Measurements from ENCODE around the gene IQCB1. TPM values are rescaled to one million over a fixed set of nuclear protein-coding genes. Genes with fewer than 3 reads are reported as not detected.
A peak's percentile ranks its signal among the peaks of the same experiment; 100 is the strongest.

The IQCB1 gene
- total RNA-seq, 2 donors from 2014 or later, result 33.1 to 56.7 TPM

GRCh38 chr3:121836064-121836463 is 1.2 kb upstream of the IQCB1 start:
- Mint-ChIP-seq H3K4me3 (peak overlapping the region; percentile 88), H3K4me1 (ENCODE audit: low read depth in 2 of 2) (peaks cover 31 to 40% of the 10 kb centered on the region in 2 donors), H3K9me3 (no peaks in the 10 kb centered on the region), H3K36me3 (peaks cover 9% of the 10 kb centered on the region), H3K27me3 (peaks cover 0 to 5% of the 10 kb centered on the region in 2 donors), H3K27ac (peak overlapping the region; percentile 69 to 73)
- DNase-seq (ENCODE audit: low spot score), result no peak
- ATAC-seq, result no peak

GRCh38 chr3:121835465-121835801 is 573 bp upstream of the IQCB1 start:
- Mint-ChIP-seq H3K36me3 (peaks cover 9% of the 10 kb centered on the region), H3K27me3 (peaks cover 0 to 3% of the 10 kb centered on the region in 2 donors), H3K4me1 (ENCODE audit: low read depth in 2 of 2) (peaks cover 32 to 43% of the 10 kb centered on the region in 2 donors), H3K9me3 (no peaks in the 10 kb centered on the region), H3K27ac (peak overlapping the region; percentile 69 to 73), H3K4me3 (peak overlapping the region; percentile 88)
- peak in 1 of 2 donors; percentile 8 for ATAC-seq
- DNase-seq (ENCODE audit: low spot score), result peak; percentile 61

DNA sequence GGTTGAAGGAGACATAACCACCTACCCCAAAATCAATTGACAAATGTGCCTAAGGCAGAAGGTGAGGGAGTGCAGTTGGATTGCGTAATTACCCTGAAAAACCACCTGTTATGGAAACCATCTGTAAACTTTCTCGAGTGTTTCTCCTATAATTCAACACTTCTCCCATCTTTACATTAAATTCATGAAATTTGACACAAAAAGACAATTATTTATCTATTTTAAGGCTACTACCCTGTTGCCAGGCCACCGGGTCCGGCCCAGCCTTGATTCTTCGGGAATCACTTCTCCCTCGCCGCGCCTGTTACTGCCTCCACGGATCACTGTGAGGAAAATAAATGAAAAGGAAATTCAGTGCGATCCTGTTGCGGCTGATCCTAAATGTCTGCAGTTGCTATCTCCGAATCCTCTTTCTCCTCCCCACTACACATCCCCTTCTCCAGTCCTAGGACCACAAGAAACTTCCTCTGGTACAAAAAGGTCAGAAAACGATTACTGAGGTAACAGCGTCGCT is 646 bp downstream of the IQCB1 start:
- Mint-ChIP-seq H3K27ac (peak overlapping the region; percentile 69 to 73), H3K4me3 (peak overlapping the region; percentile 88), H3K9me3 (no peaks in the 10 kb centered on the region), H3K4me1 (ENCODE audit: low read depth in 2 of 2) (peaks cover 32 to 43% of the 10 kb centered on the region in 2 donors), H3K36me3 (peaks cover 9% of the 10 kb centered on the region), H3K27me3 (peaks cover 0 to 3% of the 10 kb centered on the region in 2 donors)
- DNase-seq (ENCODE audit: low spot score) (no peak), ATAC-seq (no peak)

GRCh38 chr3:121822973-121823372 is 11.9 kb downstream of the IQCB1 start:
- H3K9me3 Mint-ChIP-seq, result peaks cover 9% of the 10 kb centered on the region
- H3K27ac Mint-ChIP-seq, result no peak overlapping the region
- no peak overlapping the region for H3K4me3 Mint-ChIP-seq
- H3K27me3 Mint-ChIP-seq, result no peaks in the 10 kb centered on the region
- peaks cover 63% of the 10 kb centered on the region for H3K36me3 Mint-ChIP-seq
- ATAC-seq, result no peak
- DNase-seq (ENCODE audit: low spot score), result no peak
- peaks cover 11 to 18% of the 10 kb centered on the region in 2 donors for H3K4me1 Mint-ChIP-seq (ENCODE audit: low read depth in 2 of 2)

DNA sequence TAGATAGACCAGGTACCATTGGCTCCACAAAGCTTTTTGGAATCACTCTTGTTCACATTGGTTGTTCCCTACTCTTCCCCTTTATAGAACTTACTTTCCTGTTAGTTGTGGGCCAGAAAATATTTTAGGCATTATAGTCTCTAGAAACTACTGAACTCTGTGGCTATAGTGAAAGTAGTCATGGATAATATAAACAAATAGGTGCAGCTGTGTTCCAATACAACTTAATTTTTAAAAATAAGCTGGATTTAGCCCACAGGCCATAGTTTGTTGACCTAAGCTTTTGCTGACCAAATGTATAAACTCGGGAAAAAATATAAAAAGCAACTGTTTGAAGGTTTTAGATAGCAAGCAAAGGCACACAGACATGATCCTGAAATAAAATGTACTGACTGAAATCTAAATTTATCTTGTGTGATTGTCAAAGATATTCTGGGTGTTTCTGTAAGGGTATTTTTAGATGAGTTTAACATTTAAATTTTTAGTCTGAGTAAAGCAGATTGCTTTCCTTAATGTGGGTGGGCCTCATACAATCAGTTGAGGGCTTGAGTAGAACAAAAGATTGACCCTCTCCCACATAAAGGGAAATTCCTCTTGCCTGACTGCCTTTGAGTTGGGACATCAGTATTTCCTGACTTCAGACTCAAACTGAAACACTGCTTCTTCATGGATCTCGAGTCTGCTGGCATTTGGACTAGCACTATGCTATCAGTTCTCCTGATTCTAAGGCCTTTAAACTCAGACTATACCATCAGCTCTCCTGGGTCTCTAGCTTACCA is 13.2 kb downstream of the IQCB1 start:
- no peak for DNase-seq (ENCODE audit: low spot score)
- no peak overlapping the region for H3K27ac Mint-ChIP-seq
- H3K9me3 Mint-ChIP-seq, result peaks cover 13% of the 10 kb centered on the region
- no peak for ATAC-seq
- H3K4me1 Mint-ChIP-seq (ENCODE audit: low read depth in 2 of 2), result peaks cover 20 to 23% of the 10 kb centered on the region in 2 donors
- peaks cover 71% of the 10 kb centered on the region for H3K36me3 Mint-ChIP-seq
- no peak overlapping the region for H3K4me3 Mint-ChIP-seq
- H3K27me3 Mint-ChIP-seq, result no peaks in the 10 kb centered on the region

DNA sequence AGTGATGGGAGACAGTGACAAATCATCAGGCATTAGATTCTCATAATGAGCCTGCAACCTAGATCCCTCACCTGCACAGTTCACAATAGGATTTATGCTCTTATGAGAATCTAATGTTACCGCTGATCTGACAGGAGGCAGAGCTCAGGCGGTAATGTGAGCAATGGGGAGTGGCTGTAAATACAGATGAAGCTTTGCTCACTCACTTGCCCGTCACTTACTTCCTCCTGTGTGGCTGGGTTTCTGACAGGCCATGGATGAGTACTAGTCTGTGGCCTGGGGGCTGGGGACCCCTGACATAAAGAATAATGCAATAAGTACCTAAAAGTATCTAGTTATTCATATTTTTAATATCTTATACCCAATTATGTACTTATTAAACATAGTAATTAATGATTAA is 15.6 kb downstream of the IQCB1 start:
- peaks cover 31 to 40% of the 10 kb centered on the region in 2 donors for H3K4me1 Mint-ChIP-seq (ENCODE audit: low read depth in 2 of 2)

GRCh38 chr3:121818578-121818977 is 16.3 kb downstream of the IQCB1 start:
- peaks cover 15% of the 10 kb centered on the region for H3K9me3 Mint-ChIP-seq
- no peak overlapping the region for H3K4me3 Mint-ChIP-seq
- H3K4me1 Mint-ChIP-seq (ENCODE audit: low read depth in 2 of 2), result peaks cover 37 to 47% of the 10 kb centered on the region in 2 donors
- ATAC-seq (no peak), DNase-seq (ENCODE audit: low spot score) (no peak)
- H3K27me3 Mint-ChIP-seq, result no peaks in the 10 kb centered on the region
- peaks cover 61% of the 10 kb centered on the region for H3K36me3 Mint-ChIP-seq
- H3K27ac Mint-ChIP-seq, result no peak overlapping the region

More for the DNA sequence above, 15.6 kb downstream of the IQCB1 start:
- H3K27me3 Mint-ChIP-seq, result no peaks in the 10 kb centered on the region
- no peak overlapping the region for H3K4me3 Mint-ChIP-seq
- DNase-seq (ENCODE audit: low spot score), result no peak
- H3K36me3 Mint-ChIP-seq, result peaks cover 66% of the 10 kb centered on the region
- no peak overlapping the region for H3K27ac Mint-ChIP-seq
- H3K9me3 Mint-ChIP-seq, result peaks cover 15% of the 10 kb centered on the region
- no peak for ATAC-seq

DNA sequence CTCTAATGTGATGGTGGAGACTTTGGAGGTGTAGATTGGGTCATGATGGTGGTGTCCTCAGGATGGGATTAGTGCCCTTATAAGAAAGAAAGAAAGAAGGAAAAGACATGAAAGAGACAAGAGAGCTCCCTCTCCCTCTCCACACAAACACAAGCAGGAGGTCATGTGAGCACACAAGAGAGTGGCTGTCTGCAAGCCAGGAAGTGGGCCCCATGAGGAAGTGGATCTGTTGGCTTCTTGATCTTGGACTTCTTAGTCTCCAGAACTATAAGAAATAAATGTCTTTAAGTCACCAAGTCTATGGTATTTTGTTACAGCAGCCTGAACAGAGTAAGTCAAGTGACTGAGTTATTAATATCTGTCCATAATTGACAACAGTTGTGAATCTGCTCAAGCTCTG is 17.1 kb downstream of the IQCB1 start:
- no peaks in the 10 kb centered on the region for H3K27me3 Mint-ChIP-seq
- DNase-seq (ENCODE audit: low spot score) (no peak), ATAC-seq (no peak)
- peaks cover 57% of the 10 kb centered on the region for H3K36me3 Mint-ChIP-seq
- no peak overlapping the region for H3K4me3 Mint-ChIP-seq
- peaks cover 37 to 52% of the 10 kb centered on the region in 2 donors for H3K4me1 Mint-ChIP-seq (ENCODE audit: low read depth in 2 of 2)
- H3K27ac Mint-ChIP-seq, result no peak overlapping the region
- H3K9me3 Mint-ChIP-seq, result peaks cover 8% of the 10 kb centered on the region

GRCh38 chr3:121809249-121809648 is 25.6 kb downstream of the IQCB1 start:
- Mint-ChIP-seq H3K4me1 (ENCODE audit: low read depth in 2 of 2) (peaks cover 12 to 13% of the 10 kb centered on the region in 2 donors), H3K36me3 (peaks cover 31% of the 10 kb centered on the region), H3K27ac (no peak overlapping the region), H3K4me3 (no peak overlapping the region), H3K27me3 (no peaks in the 10 kb centered on the region), H3K9me3 (no peaks in the 10 kb centered on the region)
- ATAC-seq (no peak), DNase-seq (ENCODE audit: low spot score) (no peak)

- Mint-ChIP-seq H3K36me3 (peaks cover 26% of the 10 kb centered on the region), H3K4me1 (ENCODE audit: low read depth in 2 of 2) (peaks cover 0 to 6% of the 10 kb centered on the region in 2 donors), H3K4me3 (no peak overlapping the region), H3K9me3 (no peaks in the 10 kb centered on the region), H3K27ac (no peak overlapping the region), H3K27me3 (no peaks in the 10 kb centered on the region)
- no peak for DNase-seq (ENCODE audit: low spot score)
- no peak for ATAC-seq
Measured at GRCh38 chr3:121803771-121804320, 31.0 kb downstream of the IQCB1 start.

DNA sequence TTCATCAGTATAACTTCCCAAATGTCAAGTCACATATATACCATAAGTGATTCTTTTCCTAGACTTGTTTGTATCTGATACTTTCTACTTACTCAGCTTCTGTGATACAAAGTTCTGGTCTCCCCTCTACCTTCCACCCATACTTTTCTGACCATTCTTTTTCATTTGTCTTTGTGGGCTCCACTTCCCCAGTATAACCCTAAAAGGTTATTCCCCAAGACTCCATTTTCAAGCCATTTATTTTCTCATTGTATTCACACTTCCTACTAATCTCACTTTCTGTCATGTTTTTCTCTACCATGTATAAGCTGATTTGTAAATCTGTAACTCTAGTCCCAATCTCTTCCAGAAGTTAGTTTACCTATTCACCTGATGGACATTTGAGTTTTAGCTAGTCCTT is 34.0 kb downstream of the IQCB1 start:
- Mint-ChIP-seq H3K27ac (no peak overlapping the region), H3K4me3 (no peak overlapping the region), H3K36me3 (peaks cover 23% of the 10 kb centered on the region), H3K27me3 (no peaks in the 10 kb centered on the region), H3K4me1 (ENCODE audit: low read depth in 2 of 2) (peaks cover 0 to 6% of the 10 kb centered on the region in 2 donors), H3K9me3 (no peaks in the 10 kb centered on the region)
- DNase-seq (ENCODE audit: low spot score) (no peak), ATAC-seq (no peak)

GRCh38 chr3:121796970-121797369 is 37.9 kb downstream of the IQCB1 start:
- no peak for ATAC-seq
- H3K27ac Mint-ChIP-seq, result no peak overlapping the region
- H3K36me3 Mint-ChIP-seq, result peaks cover 11% of the 10 kb centered on the region

GRCh38 chr3:121794264-121794983 is 40.4 kb downstream of the IQCB1 start:
- H3K4me3 Mint-ChIP-seq, result no peak overlapping the region
- H3K27me3 Mint-ChIP-seq, result no peaks in the 10 kb centered on the region

More at GRCh38 chr3:121796970-121797369, 37.9 kb downstream of the IQCB1 start:
- no peak overlapping the region for H3K4me3 Mint-ChIP-seq
- no peaks in the 10 kb centered on the region for H3K9me3 Mint-ChIP-seq
- no peaks in the 10 kb centered on the region for H3K27me3 Mint-ChIP-seq
- H3K4me1 Mint-ChIP-seq (ENCODE audit: low read depth in 2 of 2), result peaks cover 0 to 6% of the 10 kb centered on the region in 2 donors
- no peak for DNase-seq (ENCODE audit: low spot score)

GRCh38 chr3:121793078-121793477 is 41.8 kb downstream of the IQCB1 start:
- Mint-ChIP-seq H3K36me3 (peaks cover 29% of the 10 kb centered on the region), H3K27me3 (no peaks in the 10 kb centered on the region), H3K27ac (no peak overlapping the region), H3K4me1 (ENCODE audit: low read depth in 2 of 2) (no peaks in the 10 kb centered on the region), H3K4me3 (no peak overlapping the region), H3K9me3 (no peaks in the 10 kb centered on the region)
- ATAC-seq, result no peak
- no peak for DNase-seq (ENCODE audit: low spot score)

More at GRCh38 chr3:121794264-121794983, 40.4 kb downstream of the IQCB1 start:
- H3K4me1 Mint-ChIP-seq (ENCODE audit: low read depth in 2 of 2), result no peaks in the 10 kb centered on the region
- H3K9me3 Mint-ChIP-seq, result no peaks in the 10 kb centered on the region
- no peak overlapping the region for H3K27ac Mint-ChIP-seq
- DNase-seq (ENCODE audit: low spot score) (no peak), ATAC-seq (no peak)
- H3K36me3 Mint-ChIP-seq, result peaks cover 16% of the 10 kb centered on the region

Data from natural killer cell treated with Interleukin-12 subunit alpha and Interleukin-12 subunit beta and Interleukin-15 and Interleukin-18, amount 100 ng/mL, for 72 hours (primary cell).